Keratinocyte (primary cell): Measurements from ENCODE around the gene DENND11. TPM values are rescaled to one million over a fixed set of nuclear protein-coding genes. Genes with fewer than 3 reads are reported as not detected.

Experiments
- DNase-seq: peaks from one replicate; pipeline ENCODE4 v3.0.0-alpha.2; 2011; ENCODE audit warnings: low read depth, missing footprints, low spot score
- FAIRE-seq: peaks from 2 replicates; lab custom pipeline; 2011; peaks lifted over from hg19 to GRCh38; lab: Jason Lieb, UNC
- H2AFZ ChIP-seq: 2 replicates; pipeline ENCODE4 v1.6.0; 2012; ENCODE audit warnings: low read length, control low read depth, inconsistent platforms; ENCODE audit not compliant: control insufficient read depth
- H3K27ac ChIP-seq: 2 replicates; pipeline ENCODE4 v1.5.1; 2011; ENCODE audit warnings: low read length; ENCODE audit not compliant: control insufficient read depth, insufficient read depth
- H3K27me3 ChIP-seq: 3 replicates; pipeline ENCODE4 v1.6.0; 2011; ENCODE audit warnings: low read length; ENCODE audit not compliant: control insufficient read depth, insufficient read depth; ENCODE audit errors: extremely low read depth
- H3K36me3 ChIP-seq, 2 experiments: 2 replicates in 1 of 2; 3 replicates in 1 of 2; pipeline ENCODE4 v1.5.1; 2011; ENCODE audit warnings: low read length in 2 of 2, mild to moderate bottlenecking in 1 of 2; ENCODE audit not compliant: control insufficient read depth in 2 of 2, insufficient read depth in 2 of 2; ENCODE audit errors: extremely low read depth in 1 of 2
- H3K4me1 ChIP-seq: 3 replicates; pipeline ENCODE4 v1.5.1; 2011; ENCODE audit warnings: low read length; ENCODE audit not compliant: control insufficient read depth, insufficient read depth; ENCODE audit errors: extremely low read depth
- H3K4me2 ChIP-seq: 3 replicates; pipeline ENCODE4 v1.6.0; 2011; ENCODE audit warnings: low read depth, low read length; ENCODE audit not compliant: control insufficient read depth, insufficient read depth; ENCODE audit errors: extremely low read depth
- H3K4me3 ChIP-seq, 3 experiments: fragments of 200-600 bp in 1 of 3; sonication (generic) in 1 of 3; 2 replicates in 2 of 3; 3 replicates in 1 of 3; pipeline ENCODE4 v1.5.1; 2011 to 2016; ENCODE audit warnings: low read length in 3 of 3, mild to moderate bottlenecking in 3 of 3, control low read depth in 2 of 3, inconsistent platforms in 1 of 3, low read depth in 1 of 3, mixed read lengths in 1 of 3, mixed run types in 1 of 3, moderate library complexity in 1 of 3; ENCODE audit not compliant: control insufficient read depth in 2 of 3, insufficient read depth in 2 of 3; ENCODE audit errors: extremely low read depth in 1 of 3
- H3K79me2 ChIP-seq: 2 replicates; pipeline ENCODE4 v1.6.0; 2012; ENCODE audit warnings: low read length; ENCODE audit not compliant: control insufficient read depth, insufficient read depth
- H3K9ac ChIP-seq: 3 replicates; pipeline ENCODE4 v1.6.0; 2011; ENCODE audit warnings: low read length; ENCODE audit not compliant: control insufficient read depth, insufficient read depth; ENCODE audit errors: extremely low read depth
- H3K9me1 ChIP-seq: 3 replicates; pipeline ENCODE4 v1.6.0; 2011; ENCODE audit warnings: low read length; ENCODE audit not compliant: control insufficient read depth, insufficient read depth; ENCODE audit errors: extremely low read depth
- H3K9me3 ChIP-seq: 2 replicates; pipeline ENCODE4 v1.5.1; 2012; ENCODE audit warnings: low read depth, low read length; ENCODE audit not compliant: control insufficient read depth
- H4K20me1 ChIP-seq: 3 replicates; pipeline ENCODE4 v1.6.0; 2011; ENCODE audit warnings: low read length; ENCODE audit not compliant: control insufficient read depth, insufficient read depth; ENCODE audit errors: extremely low read depth
- EZH2 ChIP-seq: IDR thresholded peaks from one replicate; pipeline ENCODE4 v1.6.1; 2012; ENCODE audit warnings: inconsistent platforms, mild to moderate bottlenecking, low read length, moderate library complexity
- dilution Hi-C: fragments of 300-500 bp; cut with MboI; formaldehyde crosslinking; loops from one replicate; pipeline ENCODE4 v1.7.0; 2020; ENCODE audit warnings: low sequenced_read_pairs; ENCODE audit not compliant: extremely low pct_ligation_motif_present
- polyA plus RNA-seq, 5 experiments: library from polyadenylated mRNA; depleted of rRNA in 3 of 5; stranded (reverse) in 3 of 5; stranded (forward) in 1 of 5; unstranded in 1 of 5; fragments of >200 nt; gene quantifications; 1 replicate in 1 of 5; 2 replicates in 3 of 5; 3 replicates in 1 of 5; pipeline versions ENCODE4 v1.2.1 to v1.2.3, GENCODE V29; 2011 to 2012; ENCODE audit warnings: missing spikeins in 2 of 5, low read depth in 1 of 5, low replicate concordance in 1 of 5
- TF ChIP-seq, protein P1 (sequence below), 3 experiments: IDR thresholded peaks in 1 of 3; conservative IDR thresholded peaks in 1 of 3; optimal IDR thresholded peaks in 1 of 3; 2 replicates in 2 of 3; 3 replicates in 1 of 3; pipeline versions ENCODE3 to v1.5.1; 2011; ENCODE audit warnings: low read length in 3 of 3, mild to moderate bottlenecking in 3 of 3, moderate library complexity in 2 of 3, control low read depth in 1 of 3, inconsistent platforms in 1 of 3; ENCODE audit not compliant: insufficient read depth in 2 of 3; ENCODE audit errors: extremely low read depth in 1 of 3

DENND11 gene
- polyA plus RNA-seq, 1 donor (not counting 4 experiments of a cell fraction or from before 2014, with no cell fraction given), result 5.4 TPM

DNA sequence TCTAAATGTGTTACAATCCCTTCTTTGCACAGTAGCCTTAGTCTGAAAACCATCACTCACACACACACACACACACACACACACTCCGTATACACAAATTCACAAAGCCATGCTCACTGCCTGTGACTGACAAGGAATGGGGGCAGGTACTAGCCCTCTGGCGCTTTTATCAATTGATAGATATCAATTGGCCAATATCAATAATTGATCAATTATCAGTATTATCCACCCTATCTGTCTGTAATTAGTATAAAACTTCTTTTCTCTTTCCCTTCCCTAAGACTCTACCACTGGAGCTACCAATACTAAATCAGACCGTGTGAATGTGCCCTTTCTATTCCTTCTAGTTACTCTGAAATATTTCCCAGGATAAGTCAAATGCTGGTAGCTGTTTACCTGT lies 2.1 kb downstream of the DENND11 start:
- no peak overlapping the region for H3K27ac ChIP-seq
- H3K36me3 ChIP-seq, result no peaks in the 10 kb centered on the region
- no peak overlapping the region for H2AFZ ChIP-seq
- no peak for DNase-seq
- TF ChIP-seq, protein P1, sequence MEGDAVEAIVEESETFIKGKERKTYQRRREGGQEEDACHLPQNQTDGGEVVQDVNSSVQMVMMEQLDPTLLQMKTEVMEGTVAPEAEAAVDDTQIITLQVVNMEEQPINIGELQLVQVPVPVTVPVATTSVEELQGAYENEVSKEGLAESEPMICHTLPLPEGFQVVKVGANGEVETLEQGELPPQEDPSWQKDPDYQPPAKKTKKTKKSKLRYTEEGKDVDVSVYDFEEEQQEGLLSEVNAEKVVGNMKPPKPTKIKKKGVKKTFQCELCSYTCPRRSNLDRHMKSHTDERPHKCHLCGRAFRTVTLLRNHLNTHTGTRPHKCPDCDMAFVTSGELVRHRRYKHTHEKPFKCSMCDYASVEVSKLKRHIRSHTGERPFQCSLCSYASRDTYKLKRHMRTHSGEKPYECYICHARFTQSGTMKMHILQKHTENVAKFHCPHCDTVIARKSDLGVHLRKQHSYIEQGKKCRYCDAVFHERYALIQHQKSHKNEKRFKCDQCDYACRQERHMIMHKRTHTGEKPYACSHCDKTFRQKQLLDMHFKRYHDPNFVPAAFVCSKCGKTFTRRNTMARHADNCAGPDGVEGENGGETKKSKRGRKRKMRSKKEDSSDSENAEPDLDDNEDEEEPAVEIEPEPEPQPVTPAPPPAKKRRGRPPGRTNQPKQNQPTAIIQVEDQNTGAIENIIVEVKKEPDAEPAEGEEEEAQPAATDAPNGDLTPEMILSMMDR (optimal IDR thresholded peaks at IDR 0.05 in 1 of 3, IDR thresholded peaks at IDR 0.05 in 1 of 3, conservative IDR thresholded peaks at IDR 0.05 in 1 of 3; ENCODE audit: extremely low read depth in 1 of 3, insufficient read depth in 2 of 3, low read length in 3 of 3), result no peak
- no peak for TF ChIP-seq EZH2
- no peaks in the 10 kb centered on the region for H4K20me1 ChIP-seq
- H3K4me3 ChIP-seq, result no peak overlapping the region
- no peak overlapping the region for H3K9ac ChIP-seq
- H3K9me3 ChIP-seq, result no peaks in the 10 kb centered on the region
- no peak overlapping the region for H3K4me2 ChIP-seq
- no peaks in the 10 kb centered on the region for H3K79me2 ChIP-seq
- dilution Hi-C loops, result no loop called here
- no peaks in the 10 kb centered on the region for H3K9me1 ChIP-seq
- peaks cover 10% of the 10 kb centered on the region for H3K4me1 ChIP-seq
- FAIRE-seq, result no peak
- H3K27me3 ChIP-seq, result no peaks in the 10 kb centered on the region

DNA sequence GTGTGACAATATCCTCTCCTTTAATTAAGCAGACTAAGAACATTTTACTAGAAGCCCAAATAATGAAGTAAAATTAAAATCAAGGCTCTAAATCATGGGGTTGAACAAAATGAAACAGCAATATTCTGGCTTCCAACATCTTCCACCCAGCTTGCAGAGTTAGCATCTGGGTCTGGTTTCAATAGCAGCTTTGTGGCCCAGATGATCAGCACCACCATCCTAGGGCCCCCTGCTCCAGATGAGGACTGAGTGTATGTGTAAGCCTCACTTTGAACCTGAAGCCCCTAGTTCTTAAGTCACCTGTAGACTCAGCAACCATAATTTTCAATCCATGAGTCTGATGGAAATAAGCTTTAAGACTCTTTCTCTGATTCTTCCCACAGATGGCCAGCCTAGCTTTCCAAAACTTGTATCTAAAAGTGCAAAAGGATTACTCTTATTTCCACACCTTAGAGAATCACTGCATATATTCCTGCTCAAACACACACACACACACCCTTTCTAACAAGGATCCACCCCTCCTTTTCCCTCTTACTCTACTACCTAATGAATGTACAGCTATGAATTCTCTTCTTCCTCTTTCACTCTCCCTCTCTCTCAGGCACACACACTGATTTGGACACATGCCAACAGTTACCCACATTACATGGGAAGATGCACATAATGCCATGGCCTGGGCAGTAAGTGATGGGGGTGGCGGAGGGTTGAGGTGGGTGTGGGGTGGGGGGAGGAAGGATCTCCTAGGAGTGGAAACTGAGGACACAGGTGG lies 3.5 kb downstream of the DENND11 start:
- DNase-seq, result no peak
- Histone ChIP-seq H3K4me2 (no peak overlapping the region), H4K20me1 (no peaks in the 10 kb centered on the region), H3K36me3 (no peaks in the 10 kb centered on the region), H3K27me3 (no peaks in the 10 kb centered on the region), H3K9ac (no peak overlapping the region), H3K27ac (no peak overlapping the region), H3K4me1 (peaks cover 10% of the 10 kb centered on the region), H2AFZ (no peak overlapping the region), H3K9me3 (no peaks in the 10 kb centered on the region), H3K9me1 (no peaks in the 10 kb centered on the region), H3K79me2 (no peaks in the 10 kb centered on the region), H3K4me3 (no peak overlapping the region)
- no peak for FAIRE-seq
- TF ChIP-seq, protein P1 (optimal IDR thresholded peaks at IDR 0.05 in 1 of 3, IDR thresholded peaks at IDR 0.05 in 1 of 3, conservative IDR thresholded peaks at IDR 0.05 in 1 of 3; ENCODE audit: extremely low read depth in 1 of 3, insufficient read depth in 2 of 3, low read length in 3 of 3), result no peak
- TF ChIP-seq EZH2, result no peak
- dilution Hi-C loops, result no loop called here
